HepG2 (cell line): Measurements from ENCODE around the gene SIKE1. TPM values are rescaled to one million over a fixed set of nuclear protein-coding genes. Genes with fewer than 3 reads are reported as not detected.

ENCODE experiments used
- CEBPG ChIP-seq: IDR thresholded peaks from 2 replicates; pipeline ENCODE4 v1.6.1; 2016
- GATAD1 ChIP-seq: IDR thresholded peaks from 2 replicates; pipeline ENCODE4 v1.6.1; 2016; ENCODE audit warnings: missing genetic modification reagents, missing compliant biosample characterization
- GLI4 ChIP-seq: sonication (generic); formaldehyde crosslinking; IDR thresholded peaks from 2 replicates; pipeline ENCODE4 v1.5.1; 2020; ENCODE audit warnings: missing genetic modification reagents, mild to moderate bottlenecking, moderate library complexity, borderline replicate concordance
- HHEX ChIP-seq: IDR thresholded peaks from 2 replicates; pipeline ENCODE4 v1.6.1; 2016; ENCODE audit warnings: control low read depth
- KMT2B ChIP-seq: IDR thresholded peaks from 2 replicates; pipeline ENCODE4 v1.6.1; 2016; ENCODE audit warnings: missing genetic modification reagents, missing compliant biosample characterization
- PCBP1 ChIP-seq: fragments of 200-400 bp; formaldehyde crosslinking; IDR thresholded peaks from 2 replicates; pipeline ENCODE4 v1.6.1; 2017; ENCODE audit warnings: mild to moderate bottlenecking, low read depth, low read length, borderline replicate concordance
- SMAD9 ChIP-seq: sonication (generic); formaldehyde crosslinking; IDR thresholded peaks from 2 replicates; pipeline ENCODE4 v1.5.1; 2020; ENCODE audit warnings: mild to moderate bottlenecking, missing genetic modification reagents
- SMC3 ChIP-seq: IDR thresholded peaks from 2 replicates; pipeline ENCODE4 v1.6.1; 2011; ENCODE audit warnings: low read length, improper control_type of control experiment
- ZBTB8A ChIP-seq: sonication (generic); formaldehyde crosslinking; IDR thresholded peaks from 2 replicates; pipeline ENCODE4 v1.4.0; 2020; ENCODE audit warnings: mild to moderate bottlenecking, low read depth, missing genetic modification reagents, borderline replicate concordance
- ZNF121 ChIP-seq: sonication (generic); formaldehyde crosslinking; IDR thresholded peaks from 2 replicates; pipeline ENCODE4 v1.5.0; 2020; ENCODE audit warnings: mild to moderate bottlenecking, missing genetic modification reagents
- ZNF235 ChIP-seq: sonication (generic); formaldehyde crosslinking; IDR thresholded peaks from 2 replicates; pipeline ENCODE4 v1.8.1; 2023; ENCODE audit warnings: mild to moderate bottlenecking, missing genetic modification reagents, borderline replicate concordance
- polyA plus RNA-seq, 8 experiments: library from polyadenylated mRNA; depleted of rRNA in 3 of 8; stranded (reverse) in 7 of 8; unstranded in 1 of 8; fragments of >200 nt; fragmentation: Illumina TruSeq in 4 of 8; extraction: Trizol in 4 of 8; gene quantifications; 2 replicates each; pipeline versions ENCODE4 v1.2.1 to v1.2.3, GENCODE V29; 2011 to 2016; ENCODE audit warnings: low read depth in 4 of 8, missing spikeins in 1 of 8, mixed read lengths in 1 of 8; ENCODE audit not compliant: insufficient read depth in 1 of 8
- total RNA-seq, 5 experiments: library from RNA; depleted of rRNA; stranded (reverse); fragments of >200 nt; fragmentation: Illumina TruSeq; extraction: Trizol; gene quantifications; 2 replicates each; pipeline ENCODE4 v1.2.3, GENCODE V29; 2016; ENCODE audit warnings: low read depth in 1 of 5
- TF ChIP-seq, protein P1 (sequence below): sonication (generic); formaldehyde crosslinking; conservative IDR thresholded peaks from 2 replicates; pipeline ENCODE4 v1.8.1; 2023; ENCODE audit warnings: missing genetic modification reagents
- TF ChIP-seq, protein P2 (sequence below): sonication (generic); formaldehyde crosslinking; IDR thresholded peaks from 2 replicates; pipeline ENCODE4 v1.8.0; 2022; ENCODE audit warnings: missing genetic modification reagents, mild to moderate bottlenecking, borderline replicate concordance
- TF ChIP-seq, protein P3 (sequence below): sonication (generic); formaldehyde crosslinking; IDR thresholded peaks from 2 replicates; pipeline ENCODE4 v1.8.0; 2022; ENCODE audit warnings: mild to moderate bottlenecking, missing genetic modification reagents
- TF ChIP-seq, protein P4 (sequence below): sonication (generic); formaldehyde crosslinking; IDR thresholded peaks from 2 replicates; pipeline ENCODE4 v1.4.0; 2020; ENCODE audit warnings: mild to moderate bottlenecking, missing genetic modification reagents
- TF ChIP-seq, protein P5 (sequence below): sonication (generic); formaldehyde crosslinking; IDR thresholded peaks from 2 replicates; pipeline ENCODE4 v1.5.1; 2020; ENCODE audit warnings: mild to moderate bottlenecking, missing genetic modification reagents, borderline replicate concordance
- TF ChIP-seq, protein P6 (sequence below): IDR thresholded peaks from 2 replicates; pipeline ENCODE4 v1.6.1; 2016; ENCODE audit warnings: low read depth, borderline replicate concordance

The SIKE1 gene
- total and polyA plus RNA-seq, 2 of the 13 experiments (the other 11 are each of a cell fraction or from before 2014, with no cell fraction given): 36.5 to 58.4 TPM

DNA sequence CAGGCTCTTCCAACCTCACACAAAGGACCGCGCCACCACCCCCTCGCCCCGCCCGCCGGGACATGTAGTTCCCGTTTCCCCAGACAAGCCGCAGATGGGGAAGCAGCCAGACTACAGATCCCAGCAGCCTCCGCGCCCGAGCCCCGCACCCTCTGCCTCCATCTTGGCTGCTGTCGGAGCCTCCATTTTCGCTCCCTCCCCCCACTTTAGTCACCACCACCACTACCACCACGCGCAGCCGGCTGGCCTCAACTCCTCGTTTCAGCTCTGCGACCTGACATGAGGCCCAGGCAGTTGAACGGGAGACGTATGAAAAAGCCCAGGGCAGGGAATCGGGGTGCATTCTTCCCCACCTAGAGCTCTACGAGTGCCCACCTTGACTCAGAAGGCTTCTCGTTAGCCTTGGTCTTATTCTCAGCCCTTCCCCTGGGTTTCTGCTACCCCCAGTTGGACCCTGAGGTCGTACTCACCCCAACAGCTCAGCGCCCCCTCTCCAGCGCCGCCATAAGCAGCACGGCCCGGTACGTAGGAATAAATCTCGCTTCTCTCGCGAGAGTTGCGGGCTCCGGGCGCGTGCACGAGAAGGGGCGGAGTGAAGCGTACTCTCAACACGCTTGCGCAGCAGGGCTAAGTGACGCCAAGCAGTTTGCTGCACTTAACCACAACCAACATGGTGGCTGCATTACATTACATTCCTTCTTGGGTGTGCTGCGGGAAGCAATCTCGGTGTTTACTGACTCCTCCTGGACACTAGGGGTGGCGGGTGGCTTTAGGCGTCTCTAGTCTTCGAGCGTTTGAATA is 22.8 kb downstream of the SIKE1 start, which contains the start of gene CSDE1 (continued):
- TF ChIP-seq, protein P1, sequence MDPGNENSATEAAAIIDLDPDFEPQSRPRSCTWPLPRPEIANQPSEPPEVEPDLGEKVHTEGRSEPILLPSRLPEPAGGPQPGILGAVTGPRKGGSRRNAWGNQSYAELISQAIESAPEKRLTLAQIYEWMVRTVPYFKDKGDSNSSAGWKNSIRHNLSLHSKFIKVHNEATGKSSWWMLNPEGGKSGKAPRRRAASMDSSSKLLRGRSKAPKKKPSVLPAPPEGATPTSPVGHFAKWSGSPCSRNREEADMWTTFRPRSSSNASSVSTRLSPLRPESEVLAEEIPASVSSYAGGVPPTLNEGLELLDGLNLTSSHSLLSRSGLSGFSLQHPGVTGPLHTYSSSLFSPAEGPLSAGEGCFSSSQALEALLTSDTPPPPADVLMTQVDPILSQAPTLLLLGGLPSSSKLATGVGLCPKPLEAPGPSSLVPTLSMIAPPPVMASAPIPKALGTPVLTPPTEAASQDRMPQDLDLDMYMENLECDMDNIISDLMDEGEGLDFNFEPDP (CRISPR knock-in tag): 0 out of 2 replicates have a peak, but pooled peaks have one; percentile 95
- peak; percentile 83; the same call in 1 of the 2 replicates for TF ChIP-seq ZNF235 (CRISPR knock-in tag)
- TF ChIP-seq, protein P2, sequence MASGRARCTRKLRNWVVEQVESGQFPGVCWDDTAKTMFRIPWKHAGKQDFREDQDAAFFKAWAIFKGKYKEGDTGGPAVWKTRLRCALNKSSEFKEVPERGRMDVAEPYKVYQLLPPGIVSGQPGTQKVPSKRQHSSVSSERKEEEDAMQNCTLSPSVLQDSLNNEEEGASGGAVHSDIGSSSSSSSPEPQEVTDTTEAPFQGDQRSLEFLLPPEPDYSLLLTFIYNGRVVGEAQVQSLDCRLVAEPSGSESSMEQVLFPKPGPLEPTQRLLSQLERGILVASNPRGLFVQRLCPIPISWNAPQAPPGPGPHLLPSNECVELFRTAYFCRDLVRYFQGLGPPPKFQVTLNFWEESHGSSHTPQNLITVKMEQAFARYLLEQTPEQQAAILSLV (CRISPR knock-in tag): peak; percentile 92
- TF ChIP-seq, protein P3, sequence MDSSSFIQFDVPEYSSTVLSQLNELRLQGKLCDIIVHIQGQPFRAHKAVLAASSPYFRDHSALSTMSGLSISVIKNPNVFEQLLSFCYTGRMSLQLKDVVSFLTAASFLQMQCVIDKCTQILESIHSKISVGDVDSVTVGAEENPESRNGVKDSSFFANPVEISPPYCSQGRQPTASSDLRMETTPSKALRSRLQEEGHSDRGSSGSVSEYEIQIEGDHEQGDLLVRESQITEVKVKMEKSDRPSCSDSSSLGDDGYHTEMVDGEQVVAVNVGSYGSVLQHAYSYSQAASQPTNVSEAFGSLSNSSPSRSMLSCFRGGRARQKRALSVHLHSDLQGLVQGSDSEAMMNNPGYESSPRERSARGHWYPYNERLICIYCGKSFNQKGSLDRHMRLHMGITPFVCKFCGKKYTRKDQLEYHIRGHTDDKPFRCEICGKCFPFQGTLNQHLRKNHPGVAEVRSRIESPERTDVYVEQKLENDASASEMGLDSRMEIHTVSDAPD (CRISPR knock-in tag): peak; percentile 53; the same call in 1 of the 2 replicates
- TF ChIP-seq ZBTB8A (CRISPR knock-in tag): no peak
- TF ChIP-seq SMC3: peak; percentile 56
- TF ChIP-seq, protein P4, sequence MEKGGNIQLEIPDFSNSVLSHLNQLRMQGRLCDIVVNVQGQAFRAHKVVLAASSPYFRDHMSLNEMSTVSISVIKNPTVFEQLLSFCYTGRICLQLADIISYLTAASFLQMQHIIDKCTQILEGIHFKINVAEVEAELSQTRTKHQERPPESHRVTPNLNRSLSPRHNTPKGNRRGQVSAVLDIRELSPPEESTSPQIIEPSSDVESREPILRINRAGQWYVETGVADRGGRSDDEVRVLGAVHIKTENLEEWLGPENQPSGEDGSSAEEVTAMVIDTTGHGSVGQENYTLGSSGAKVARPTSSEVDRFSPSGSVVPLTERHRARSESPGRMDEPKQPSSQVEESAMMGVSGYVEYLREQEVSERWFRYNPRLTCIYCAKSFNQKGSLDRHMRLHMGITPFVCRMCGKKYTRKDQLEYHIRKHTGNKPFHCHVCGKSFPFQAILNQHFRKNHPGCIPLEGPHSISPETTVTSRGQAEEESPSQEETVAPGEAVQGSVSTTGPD (CRISPR knock-in tag): no peak
- no peak for TF ChIP-seq HHEX (CRISPR knock-in tag)
- TF ChIP-seq ZNF121 (CRISPR knock-in tag): no peak
- TF ChIP-seq SMAD9 (CRISPR knock-in tag): peak; percentile 87; the same call in 1 of the 2 replicates
- peak; percentile 74; the same call in 1 of the 2 replicates for TF ChIP-seq GLI4 (CRISPR knock-in tag)
- peak; percentile 55 for TF ChIP-seq CEBPG (CRISPR knock-in tag)
- TF ChIP-seq, protein P5, sequence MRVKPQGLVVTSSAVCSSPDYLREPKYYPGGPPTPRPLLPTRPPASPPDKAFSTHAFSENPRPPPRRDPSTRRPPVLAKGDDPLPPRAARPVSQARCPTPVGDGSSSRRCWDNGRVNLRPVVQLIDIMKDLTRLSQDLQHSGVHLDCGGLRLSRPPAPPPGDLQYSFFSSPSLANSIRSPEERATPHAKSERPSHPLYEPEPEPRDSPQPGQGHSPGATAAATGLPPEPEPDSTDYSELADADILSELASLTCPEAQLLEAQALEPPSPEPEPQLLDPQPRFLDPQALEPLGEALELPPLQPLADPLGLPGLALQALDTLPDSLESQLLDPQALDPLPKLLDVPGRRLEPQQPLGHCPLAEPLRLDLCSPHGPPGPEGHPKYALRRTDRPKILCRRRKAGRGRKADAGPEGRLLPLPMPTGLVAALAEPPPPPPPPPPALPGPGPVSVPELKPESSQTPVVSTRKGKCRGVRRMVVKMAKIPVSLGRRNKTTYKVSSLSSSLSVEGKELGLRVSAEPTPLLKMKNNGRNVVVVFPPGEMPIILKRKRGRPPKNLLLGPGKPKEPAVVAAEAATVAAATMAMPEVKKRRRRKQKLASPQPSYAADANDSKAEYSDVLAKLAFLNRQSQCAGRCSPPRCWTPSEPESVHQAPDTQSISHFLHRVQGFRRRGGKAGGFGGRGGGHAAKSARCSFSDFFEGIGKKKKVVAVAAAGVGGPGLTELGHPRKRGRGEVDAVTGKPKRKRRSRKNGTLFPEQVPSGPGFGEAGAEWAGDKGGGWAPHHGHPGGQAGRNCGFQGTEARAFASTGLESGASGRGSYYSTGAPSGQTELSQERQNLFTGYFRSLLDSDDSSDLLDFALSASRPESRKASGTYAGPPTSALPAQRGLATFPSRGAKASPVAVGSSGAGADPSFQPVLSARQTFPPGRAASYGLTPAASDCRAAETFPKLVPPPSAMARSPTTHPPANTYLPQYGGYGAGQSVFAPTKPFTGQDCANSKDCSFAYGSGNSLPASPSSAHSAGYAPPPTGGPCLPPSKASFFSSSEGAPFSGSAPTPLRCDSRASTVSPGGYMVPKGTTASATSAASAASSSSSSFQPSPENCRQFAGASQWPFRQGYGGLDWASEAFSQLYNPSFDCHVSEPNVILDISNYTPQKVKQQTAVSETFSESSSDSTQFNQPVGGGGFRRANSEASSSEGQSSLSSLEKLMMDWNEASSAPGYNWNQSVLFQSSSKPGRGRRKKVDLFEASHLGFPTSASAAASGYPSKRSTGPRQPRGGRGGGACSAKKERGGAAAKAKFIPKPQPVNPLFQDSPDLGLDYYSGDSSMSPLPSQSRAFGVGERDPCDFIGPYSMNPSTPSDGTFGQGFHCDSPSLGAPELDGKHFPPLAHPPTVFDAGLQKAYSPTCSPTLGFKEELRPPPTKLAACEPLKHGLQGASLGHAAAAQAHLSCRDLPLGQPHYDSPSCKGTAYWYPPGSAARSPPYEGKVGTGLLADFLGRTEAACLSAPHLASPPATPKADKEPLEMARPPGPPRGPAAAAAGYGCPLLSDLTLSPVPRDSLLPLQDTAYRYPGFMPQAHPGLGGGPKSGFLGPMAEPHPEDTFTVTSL (CRISPR knock-in tag): no peak
- TF ChIP-seq KMT2B (CRISPR knock-in tag): peak; percentile 79
- peak; percentile 82; the same call in 1 of the 2 replicates for TF ChIP-seq PCBP1
- peak; percentile 82 for TF ChIP-seq GATAD1
- TF ChIP-seq, protein P6, sequence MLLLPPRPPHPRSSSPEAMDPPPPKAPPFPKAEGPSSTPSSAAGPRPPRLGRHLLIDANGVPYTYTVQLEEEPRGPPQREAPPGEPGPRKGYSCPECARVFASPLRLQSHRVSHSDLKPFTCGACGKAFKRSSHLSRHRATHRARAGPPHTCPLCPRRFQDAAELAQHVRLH (CRISPR knock-in tag): peak; percentile 79
